ENCODE data around the gene IDI2. TPM values are rescaled to one million over a fixed set of nuclear protein-coding genes. Genes with fewer than 3 reads are reported as not detected.
"Not testable (repeated sequence)": the region's sequence is repeated elsewhere in the genome, so short reads cannot be mapped to it uniquely, and the experiment has no call there.

The IDI2 gene
- total RNA-seq (under 1 TPM in 2 of 4 donors, not detected in 2; 0.23 to 0.29 TPM), polyA plus RNA-seq (0.23 TPM)
- long read RNA-seq, donor 1: 0 reads
- long read RNA-seq, donor 2: 0 reads
- long read RNA-seq, donor 3, partial matches to known transcripts: 0 of 1 reads
- long read RNA-seq, donor 3, other reads (novel, unspliced or antisense): 1 of 1 reads
- long read RNA-seq, donor 4: 0 reads

DNA sequence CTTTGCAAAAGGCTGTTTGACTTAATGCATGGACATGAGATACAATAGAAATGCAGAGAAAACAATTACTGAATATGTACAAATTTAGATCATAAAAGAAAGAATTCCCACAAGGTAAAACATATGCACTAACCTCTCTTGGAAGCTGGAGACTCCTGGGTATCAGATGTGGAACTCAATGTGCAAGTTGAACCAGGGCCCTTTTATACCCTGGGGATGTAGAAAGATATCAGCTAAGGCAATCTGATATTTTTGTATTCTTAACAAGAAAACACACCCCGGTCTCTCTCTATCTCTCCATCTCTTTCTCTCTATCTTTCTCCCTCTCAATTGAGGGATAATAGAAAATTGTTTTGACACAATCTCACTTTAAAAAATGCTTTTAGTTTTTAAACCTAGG is at the start of gene IDI2:
Gene IDI2, minus strand, starts transcription at position 177 of the 400 bp plus-strand sequence. CDS start 1,136 bp downstream, outside the sequence.
- intact Hi-C loops (cut with DNase I): no loop called here
- H3K4me1 ChIP-seq (ENCODE audit: control insufficient read depth, insufficient read depth, low read length): no peaks in the 10 kb centered on the region
- no peaks in the 10 kb centered on the region for H3K27me3 ChIP-seq (ENCODE audit: control insufficient read depth, insufficient read depth)
- no peaks in the 10 kb centered on the region for H3K9me3 ChIP-seq (ENCODE audit: control insufficient read depth, low read length)
- H3K27ac ChIP-seq (ENCODE audit: low read length): no peak within 1 kb of the TSS
- no peak for ATAC-seq
- DNase-seq: no peak
- no peak within 1 kb of the TSS for H3K4me3 ChIP-seq (ENCODE audit: low read length)
- 72% methylated on average over 1 of the region's 1 CpG for WGBS

- WGBS: 85% methylated on average over 18 of the region's 18 CpGs
- Histone ChIP-seq H3K9me3 (ENCODE audit: control insufficient read depth, low read length) (no peaks in the 10 kb centered on the region), H3K4me1 (ENCODE audit: control insufficient read depth, insufficient read depth, low read length) (peaks cover 5% of the 10 kb centered on the region), H3K27me3 (ENCODE audit: control insufficient read depth, insufficient read depth) (no peaks in the 10 kb centered on the region), H3K27ac (ENCODE audit: low read length) (no peak overlapping the region), H3K4me3 (ENCODE audit: low read length) (no peak overlapping the region)
- peak; percentile 15 to 30 for ATAC-seq
- intact Hi-C loops (cut with DNase I): no loop called here
- no peak for DNase-seq
These were observed 49.2 kb upstream of the IDI2 start for GRCh38 chr10:1074748-1075308.

GRCh38 chr10:1074052-1074747 is 48.5 kb upstream of the IDI2 start:
- peak; percentile 38 to 52 for ATAC-seq
- 86% methylated on average over 24 of the region's 24 CpGs for WGBS

DNA sequence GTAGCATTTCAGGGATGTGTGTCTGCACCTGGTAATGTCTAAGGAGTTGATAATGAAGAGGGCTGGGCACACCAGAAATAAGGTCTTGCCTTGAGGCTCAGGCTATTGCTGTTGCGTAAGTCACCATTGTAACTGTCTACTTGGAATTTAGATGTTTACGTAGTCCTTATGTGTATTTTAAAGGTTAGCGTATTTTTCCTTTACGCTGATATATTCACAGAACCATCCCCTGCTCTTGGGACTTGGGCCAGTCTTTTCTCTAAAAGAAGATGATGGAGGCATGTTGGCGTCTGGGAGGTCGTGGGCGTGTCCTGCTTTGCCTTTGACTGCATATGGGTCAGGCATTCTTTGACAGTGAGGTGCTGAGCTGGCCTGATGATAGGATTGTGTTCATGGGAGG is 45.3 kb upstream of the IDI2 start:
- no peaks in the 10 kb centered on the region for H3K27me3 ChIP-seq (ENCODE audit: control insufficient read depth, insufficient read depth)
- H3K9me3 ChIP-seq (ENCODE audit: control insufficient read depth, low read length): no peaks in the 10 kb centered on the region
- H3K27ac ChIP-seq (ENCODE audit: low read length): no peak overlapping the region
- ATAC-seq (no peak), DNase-seq (no peak)
- intact Hi-C loops (cut with DNase I): no loop called here
- H3K4me3 ChIP-seq (ENCODE audit: low read length): no peak overlapping the region
- peaks cover 5% of the 10 kb centered on the region for H3K4me1 ChIP-seq (ENCODE audit: control insufficient read depth, insufficient read depth, low read length)
- 74% methylated on average over 7 of the region's 7 CpGs for WGBS

More at GRCh38 chr10:1074052-1074747, 48.5 kb upstream of the IDI2 start:
- no peak for DNase-seq
- Histone ChIP-seq H3K4me1 (ENCODE audit: control insufficient read depth, insufficient read depth, low read length) (peaks cover 5% of the 10 kb centered on the region), H3K4me3 (ENCODE audit: low read length) (no peak overlapping the region), H3K9me3 (ENCODE audit: control insufficient read depth, low read length) (no peaks in the 10 kb centered on the region), H3K27me3 (ENCODE audit: control insufficient read depth, insufficient read depth) (no peaks in the 10 kb centered on the region), H3K27ac (ENCODE audit: low read length) (no peak overlapping the region)
- intact Hi-C loops (cut with DNase I): no loop called here

DNA sequence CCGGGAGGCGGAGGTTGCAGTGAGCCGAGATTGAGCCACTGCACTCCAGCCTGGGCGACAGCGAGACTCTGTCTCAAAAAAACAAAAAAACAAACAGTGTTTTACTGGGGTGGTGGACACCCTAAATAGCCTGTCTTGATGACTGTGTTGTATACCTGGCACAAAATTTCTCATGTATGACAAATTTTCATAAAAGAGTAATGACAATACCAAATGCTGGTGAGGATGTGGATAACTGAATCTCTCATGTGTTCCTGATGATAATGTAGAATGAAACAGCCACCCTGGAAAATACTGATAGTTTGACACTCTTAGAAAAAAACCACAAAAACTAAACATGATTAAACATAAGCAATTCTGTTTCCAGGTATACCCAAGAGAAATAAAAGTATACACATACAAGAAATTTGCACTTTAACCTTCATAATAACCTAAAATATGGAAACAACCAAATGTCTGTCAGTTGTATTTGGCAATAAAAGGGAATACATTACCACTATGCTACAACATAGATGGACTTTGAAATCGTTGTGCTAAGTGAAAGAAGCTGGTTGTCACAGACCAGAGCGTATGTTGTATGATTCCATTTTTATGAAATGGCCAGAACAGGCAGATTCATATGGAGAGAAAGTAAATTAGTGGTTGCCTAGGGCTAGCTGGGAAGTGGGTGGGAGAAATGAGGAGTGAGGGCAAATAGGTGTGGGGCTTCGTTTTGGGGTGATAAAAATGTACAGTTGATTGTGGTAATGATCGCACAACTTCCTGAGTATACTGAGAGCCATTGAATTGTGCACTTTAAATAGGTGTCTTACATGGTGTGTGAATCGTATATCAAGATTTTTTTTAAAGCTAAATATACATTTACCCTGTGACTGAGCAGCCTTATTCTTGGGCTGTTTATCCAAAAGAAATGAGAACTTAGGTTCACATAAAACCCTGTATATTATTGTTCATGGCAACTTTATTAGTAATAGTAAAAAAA is 43.0 kb upstream of the IDI2 start:
- no peak for ATAC-seq
- Histone ChIP-seq H3K9me3 (ENCODE audit: control insufficient read depth, low read length) (no peaks in the 10 kb centered on the region), H3K27ac (ENCODE audit: low read length) (no peak overlapping the region), H3K27me3 (ENCODE audit: control insufficient read depth, insufficient read depth) (no peaks in the 10 kb centered on the region), H3K4me3 (ENCODE audit: low read length) (no peak overlapping the region), H3K4me1 (ENCODE audit: control insufficient read depth, insufficient read depth, low read length) (peaks cover 4% of the 10 kb centered on the region)
- no peak for DNase-seq
- intact Hi-C loops (cut with DNase I): no loop called here
- 91% methylated on average over 10 of the region's 10 CpGs for WGBS

- ATAC-seq; H3K4me1 ChIP-seq (ENCODE audit: control insufficient read depth, insufficient read depth, low read length); intact Hi-C loops (cut with DNase I); H3K27me3 ChIP-seq (ENCODE audit: control insufficient read depth, insufficient read depth); H3K9me3 ChIP-seq (ENCODE audit: control insufficient read depth, low read length); H3K4me3 ChIP-seq (ENCODE audit: low read length); DNase-seq; H3K27ac ChIP-seq (ENCODE audit: low read length): not testable (repeated sequence)
- WGBS: 81% methylated on average over 8 of the region's 8 CpGs
These were observed 41.1 kb upstream of the IDI2 start for GRCh38 chr10:1066734-1067133.

DNA sequence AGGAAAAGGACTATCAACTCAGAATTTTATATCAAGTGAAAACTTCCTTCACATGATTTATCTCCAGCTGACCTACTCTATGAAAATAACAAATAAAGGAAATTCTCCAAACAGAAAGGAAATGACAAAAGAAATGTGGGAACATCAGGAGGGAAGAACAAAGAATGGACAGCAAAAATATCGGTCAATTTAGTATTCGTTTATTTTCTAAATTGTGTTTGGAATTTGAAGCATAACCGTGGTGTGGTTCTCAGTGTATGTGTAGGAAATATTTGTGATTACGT is 39.2 kb upstream of the IDI2 start:
- Histone ChIP-seq H3K27me3 (ENCODE audit: control insufficient read depth, insufficient read depth) (no peaks in the 10 kb centered on the region), H3K27ac (ENCODE audit: low read length) (no peak overlapping the region), H3K4me3 (ENCODE audit: low read length) (no peak overlapping the region), H3K9me3 (ENCODE audit: control insufficient read depth, low read length) (no peaks in the 10 kb centered on the region), H3K4me1 (ENCODE audit: control insufficient read depth, insufficient read depth, low read length) (peaks cover 2% of the 10 kb centered on the region)
- WGBS: 77% methylated on average over 4 of the region's 4 CpGs
- ATAC-seq (no peak), DNase-seq (no peak)
- intact Hi-C loops (cut with DNase I): no loop called here

- no peak overlapping the region for H3K27ac ChIP-seq (ENCODE audit: low read length)
- ATAC-seq (peak; percentile 28 to 81), DNase-seq (no peak)
- no peak overlapping the region for H3K4me3 ChIP-seq (ENCODE audit: low read length)
- H3K9me3 ChIP-seq (ENCODE audit: control insufficient read depth, low read length): no peaks in the 10 kb centered on the region
- no peaks in the 10 kb centered on the region for H3K27me3 ChIP-seq (ENCODE audit: control insufficient read depth, insufficient read depth)
- intact Hi-C loops (cut with DNase I): no loop called here
- H3K4me1 ChIP-seq (ENCODE audit: control insufficient read depth, insufficient read depth, low read length): peaks cover 2% of the 10 kb centered on the region
- 60% methylated on average over 7 of the region's 7 CpGs for WGBS
These were observed 37.7 kb upstream of the IDI2 start for GRCh38 chr10:1063232-1063865.

GRCh38 chr10:1061930-1062774 is 36.5 kb upstream of the IDI2 start:
- no peak overlapping the region for H3K27ac ChIP-seq (ENCODE audit: low read length)
- no peak overlapping the region for H3K4me3 ChIP-seq (ENCODE audit: low read length)
- H3K27me3 ChIP-seq (ENCODE audit: control insufficient read depth, insufficient read depth): no peaks in the 10 kb centered on the region
- DNase-seq: no peak
- H3K9me3 ChIP-seq (ENCODE audit: control insufficient read depth, low read length): no peaks in the 10 kb centered on the region
- 66% methylated on average over 7 of the region's 7 CpGs for WGBS
- intact Hi-C loops (cut with DNase I): no loop called here
- peaks cover 4% of the 10 kb centered on the region for H3K4me1 ChIP-seq (ENCODE audit: control insufficient read depth, insufficient read depth, low read length)
- peak; percentile 28 to 67 for ATAC-seq

GRCh38 chr10:1059902-1060301 is 34.2 kb upstream of the IDI2 start:
- 96% methylated on average over 8 of the region's 8 CpGs for WGBS
- no peak overlapping the region for H3K27ac ChIP-seq (ENCODE audit: low read length)
- intact Hi-C loops (cut with DNase I): no loop called here
- DNase-seq (no peak), ATAC-seq (no peak)
- no peaks in the 10 kb centered on the region for H3K27me3 ChIP-seq (ENCODE audit: control insufficient read depth, insufficient read depth)
- H3K9me3 ChIP-seq (ENCODE audit: control insufficient read depth, low read length): no peaks in the 10 kb centered on the region
- peaks cover 5% of the 10 kb centered on the region for H3K4me1 ChIP-seq (ENCODE audit: control insufficient read depth, insufficient read depth, low read length)
- no peak overlapping the region for H3K4me3 ChIP-seq (ENCODE audit: low read length)
